Breast epithelium (tissue), 4 donors: ENCODE results near the gene PSMB5. TPM values are rescaled to one million over a fixed set of nuclear protein-coding genes. Genes with fewer than 3 reads are reported as not detected.

ENCODE experiments used
- DNase-seq, 2 donors: peaks; one replicate each; pipeline ENCODE4 v3.0.0-alpha.2; 2019; ENCODE audit warnings: low spot score in 2 of 2
- H3K27ac ChIP-seq, 2 donors: fragments of 200-600 bp; sonication (generic) in 1 of 2; one replicate each; pipeline ENCODE4 v1.5.1; 2016 to 2019; ENCODE audit warnings: mild to moderate bottlenecking in 1 of 2
- H3K27me3 ChIP-seq, 2 donors: fragments of 200-600 bp; sonication (generic) in 1 of 2; one replicate each; pipeline versions ENCODE4 v1.5.1 to v1.6.0; 2017 to 2019; ENCODE audit warnings: control low read depth in 1 of 2, mild to moderate bottlenecking in 1 of 2
- H3K36me3 ChIP-seq: fragments of 200-600 bp; one replicate; pipeline ENCODE4 v1.5.1; 2019
- H3K4me1 ChIP-seq, 2 donors: fragments of 200-600 bp; sonication (generic); one replicate each; pipeline ENCODE4 v1.5.1; 2016 to 2019; ENCODE audit warnings: control low read depth in 1 of 2
- H3K4me3 ChIP-seq, 3 donors: fragments of 200-600 bp; sonication (generic); 1 replicate in 2 of 3; 2 replicates in 1 of 3; pipeline ENCODE4 v1.5.1; 2016 to 2019; ENCODE audit warnings: mild to moderate bottlenecking in 3 of 3, moderate library complexity in 2 of 3
- H3K9me3 ChIP-seq, 2 donors: fragments of 200-600 bp; sonication (generic) in 1 of 2; one replicate each; pipeline ENCODE4 v1.5.1; 2016 to 2019; ENCODE audit warnings: control low read depth in 1 of 2
- CTCF ChIP-seq, 3 donors: fragments of 450-650 bp; IDR thresholded peaks; one replicate each; pipeline ENCODE4 v1.5.1; 2016 to 2017; ENCODE audit warnings: antibody characterized with exemption in 3 of 3, mild to moderate bottlenecking in 3 of 3, moderate library complexity in 3 of 3
- POLR2A ChIP-seq: fragments of 450-650 bp; IDR thresholded peaks from one replicate; pipeline ENCODE4 v1.6.1; 2016; ENCODE audit warnings: antibody characterized with exemption, mild to moderate bottlenecking, moderate library complexity
- POLR2AphosphoS5 ChIP-seq, 3 donors: sonication (generic); formaldehyde crosslinking; IDR thresholded peaks; one replicate each; pipeline ENCODE4 v1.6.1; 2017; ENCODE audit warnings: antibody characterized with exemption in 3 of 3
- intact Hi-C: fragments of 100-400 bp; cut with DNase I; formaldehyde crosslinking; loops from one replicate; pipeline ENCODE4 v1.15.1; 2023; ENCODE audit warnings: low total_unique reads
- total RNA-seq, 3 donors: library from RNA; depleted of rRNA; stranded (reverse); fragments of >200 nt; gene quantifications; one replicate each; pipeline ENCODE4 v1.1.0, GENCODE V29; 2016

Gene PSMB5
- total RNA-seq, 3 donors from 2014 or later = 120 to 144 (median 129) TPM

- no peak overlapping the region for H3K4me3 ChIP-seq
- H3K27me3 ChIP-seq = no peaks in the 10 kb centered on the region
- peaks cover 0 to 9% of the 10 kb centered on the region in 2 donors for H3K4me1 ChIP-seq
- peaks cover 6% of the 10 kb centered on the region for H3K36me3 ChIP-seq
- DNase-seq = no peak
- TF ChIP-seq CTCF (IDR thresholded peaks at IDR 0.05) (no peak), POLR2A (no peak), POLR2AphosphoS5 (IDR thresholded peaks at IDR 0.05) (no peak)
- no peaks in the 10 kb centered on the region for H3K9me3 ChIP-seq
- H3K27ac ChIP-seq = no peak overlapping the region
- intact Hi-C loops = no loop called here
Measured at GRCh38 chr14:23055621-23056144, 21.0 kb upstream of the PSMB5 start.

DNA sequence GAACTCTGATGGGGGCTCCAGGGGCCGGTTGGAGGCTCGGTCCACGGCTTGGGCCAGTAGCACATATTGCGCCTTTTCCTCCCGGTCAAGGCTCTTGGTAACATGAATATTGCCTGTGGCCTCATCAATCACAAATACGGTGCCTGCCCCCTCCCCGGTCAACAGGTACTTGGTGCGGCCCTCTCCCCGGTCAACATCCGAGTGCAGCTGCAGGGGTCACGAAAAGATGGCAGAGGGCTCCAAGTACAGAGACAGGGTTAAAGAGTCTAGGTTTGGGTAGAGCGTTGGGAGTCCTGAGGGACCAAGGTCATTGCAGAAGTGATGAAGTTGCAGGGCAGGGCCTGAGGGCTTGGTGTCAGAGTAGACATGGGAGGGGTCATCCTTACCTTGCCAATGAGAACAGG lies 20.4 kb upstream of the PSMB5 start:
- Histone ChIP-seq H3K27ac (no peak overlapping the region), H3K4me3 (no peak overlapping the region), H3K4me1 (peaks cover 0 to 9% of the 10 kb centered on the region in 2 donors), H3K27me3 (no peaks in the 10 kb centered on the region), H3K9me3 (no peaks in the 10 kb centered on the region), H3K36me3 (peaks cover 6% of the 10 kb centered on the region)
- intact Hi-C loops = no loop called here
- DNase-seq = no peak
- no peak for TF ChIP-seq POLR2AphosphoS5 (IDR thresholded peaks at IDR 0.05)
- TF ChIP-seq POLR2A = no peak
- TF ChIP-seq CTCF (IDR thresholded peaks at IDR 0.05) = no peak

- Histone ChIP-seq H3K36me3 (peaks cover 5% of the 10 kb centered on the region), H3K4me3 (no peak overlapping the region), H3K9me3 (no peaks in the 10 kb centered on the region), H3K27me3 (no peaks in the 10 kb centered on the region), H3K4me1 (peaks cover 0 to 9% of the 10 kb centered on the region in 2 donors), H3K27ac (no peak overlapping the region)
- intact Hi-C loops = loop anchor here (1.0 kb wide), 1 partner anchor 73 kb away; no protein-coding TSS in a partner anchor
- TF ChIP-seq POLR2A (no peak), CTCF (IDR thresholded peaks at IDR 0.05) (no peak), POLR2AphosphoS5 (IDR thresholded peaks at IDR 0.05) (no peak)
- no peak for DNase-seq
Measured at GRCh38 chr14:23054000-23054811, 19.5 kb upstream of the PSMB5 start.

DNA sequence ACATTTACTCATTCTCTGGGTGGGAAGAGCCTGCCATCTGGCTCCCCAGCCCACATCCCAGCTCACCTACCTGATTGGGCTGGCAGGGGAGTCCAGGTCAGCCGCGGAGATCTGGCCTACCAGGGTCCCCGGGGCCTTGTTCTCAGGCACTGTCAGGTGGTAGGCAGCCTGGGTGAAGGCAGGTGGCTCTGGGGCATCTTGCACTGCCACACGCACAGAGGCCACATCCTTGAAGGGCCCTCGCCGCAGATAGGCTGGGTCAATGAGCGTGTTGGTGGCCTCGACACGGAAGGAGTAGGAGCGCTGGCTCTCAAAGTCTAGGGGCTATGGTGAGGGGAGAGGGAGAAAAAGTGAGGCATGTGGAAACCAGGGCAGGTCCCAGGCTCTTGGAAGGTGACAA lies 18.7 kb upstream of the PSMB5 start:
- intact Hi-C loops = loop anchor here (1.0 kb wide), 1 partner anchor 72 kb away; no protein-coding TSS in a partner anchor
- H3K27me3 ChIP-seq = no peaks in the 10 kb centered on the region
- DNase-seq = no peak
- H3K36me3 ChIP-seq = no peaks in the 10 kb centered on the region
- no peaks in the 10 kb centered on the region for H3K9me3 ChIP-seq
- peaks cover 0 to 9% of the 10 kb centered on the region in 2 donors for H3K4me1 ChIP-seq
- no peak overlapping the region for H3K4me3 ChIP-seq
- H3K27ac ChIP-seq = no peak overlapping the region
- TF ChIP-seq POLR2A = no peak
- TF ChIP-seq CTCF (IDR thresholded peaks at IDR 0.05) = no peak
- no peak for TF ChIP-seq POLR2AphosphoS5 (IDR thresholded peaks at IDR 0.05)

DNA sequence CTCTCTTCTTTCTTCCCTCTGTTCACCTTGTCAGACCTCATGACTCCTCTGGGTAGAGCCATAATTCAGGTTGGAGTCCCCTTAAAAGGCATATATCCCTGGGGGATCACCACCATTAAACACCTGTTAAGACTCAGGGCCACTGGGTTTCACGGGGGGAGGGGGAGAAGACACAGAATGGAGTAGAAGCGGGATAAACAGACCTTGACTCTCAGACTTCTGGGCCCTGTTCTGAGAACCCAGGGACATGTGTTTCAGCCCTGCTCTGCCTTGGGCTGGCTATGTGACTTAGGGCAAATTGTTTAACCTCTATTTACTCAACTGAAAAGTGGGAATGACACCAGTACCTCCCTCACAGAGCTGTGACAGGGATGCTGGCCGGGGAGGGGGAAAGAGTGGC lies 18.0 kb upstream of the PSMB5 start:
- no peaks in the 10 kb centered on the region for H3K27me3 ChIP-seq
- TF ChIP-seq POLR2AphosphoS5 (IDR thresholded peaks at IDR 0.05) (no peak), CTCF (IDR thresholded peaks at IDR 0.05) (no peak), POLR2A (no peak)
- DNase-seq = no peak
- intact Hi-C loops = loop anchor here (1.0 kb wide), 1 partner anchor 71 kb away; no protein-coding TSS in a partner anchor
- H3K36me3 ChIP-seq = no peaks in the 10 kb centered on the region
- no peaks in the 10 kb centered on the region for H3K9me3 ChIP-seq
- peaks cover 0 to 9% of the 10 kb centered on the region in 2 donors for H3K4me1 ChIP-seq
- no peak overlapping the region for H3K27ac ChIP-seq
- no peak overlapping the region for H3K4me3 ChIP-seq
